ENCODE results near the gene IFI44. TPM values are rescaled to one million over a fixed set of nuclear protein-coding genes. Genes with fewer than 3 reads are reported as not detected.
A peak's percentile ranks its signal among the peaks of the same experiment; 100 is the strongest.

The IFI44 gene
- total RNA-seq, 1 donor from 2014 or later: 14.4 TPM

DNA sequence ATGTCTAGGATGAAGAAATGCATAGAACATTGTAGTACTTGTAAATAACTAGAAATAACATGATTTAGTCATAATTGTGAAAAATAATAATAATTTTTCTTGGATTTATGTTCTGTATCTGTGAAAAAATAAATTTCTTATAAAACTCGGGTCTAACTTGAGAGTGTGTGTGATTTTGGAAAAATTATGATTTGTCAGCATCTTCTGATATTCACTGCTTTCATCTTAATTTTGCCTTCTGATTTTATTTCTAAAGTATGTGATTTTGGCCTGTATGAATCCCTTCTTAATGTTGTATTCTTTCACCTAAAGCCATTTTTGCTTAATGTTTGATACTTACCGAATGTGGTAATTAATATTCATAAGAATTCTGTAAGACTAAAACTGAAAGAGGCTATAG lies 14.3 kb downstream of the IFI44 start:
- Mint-ChIP-seq H3K27me3 (ENCODE audit: low read depth) (no peaks in the 10 kb centered on the region), H3K9me3 (no peaks in the 10 kb centered on the region), H3K4me3 (ENCODE audit: low read depth) (no peak overlapping the region), H3K36me3 (ENCODE audit: low read depth) (peaks cover 43% of the 10 kb centered on the region), H3K27ac (no peak overlapping the region), H3K4me1 (ENCODE audit: low read depth) (peaks cover 2% of the 10 kb centered on the region)
- no peak for DNase-seq (ENCODE audit: low spot score)
- intact Hi-C loops (cut with micrococcal nuclease): loop anchor here (2.0 kb wide), 1 partner anchor 13 kb away; no protein-coding TSS in a partner anchor

DNA sequence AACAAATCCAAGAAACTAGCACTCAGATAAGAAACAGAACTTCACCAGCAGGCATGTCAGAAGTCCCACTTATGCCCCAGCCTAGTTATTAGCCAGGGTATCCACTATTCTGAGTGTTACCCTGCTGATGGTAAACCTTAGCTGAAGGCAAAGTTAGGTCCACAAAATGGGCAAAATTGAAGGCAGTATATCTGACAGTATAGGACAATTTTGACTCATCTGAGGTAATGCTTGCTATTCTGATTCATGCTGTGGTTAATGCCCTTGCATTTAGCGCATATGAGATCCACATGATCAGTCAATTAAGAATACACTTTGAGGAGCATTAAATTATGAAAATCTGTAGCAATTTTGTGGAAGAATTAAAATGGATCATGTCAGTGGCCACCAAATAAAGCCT lies 15.1 kb downstream of the IFI44 start:
- H3K27me3 Mint-ChIP-seq (ENCODE audit: low read depth): no peaks in the 10 kb centered on the region
- no peaks in the 10 kb centered on the region for H3K9me3 Mint-ChIP-seq
- no peak overlapping the region for H3K4me3 Mint-ChIP-seq (ENCODE audit: low read depth)
- intact Hi-C loops (cut with micrococcal nuclease): loop anchor here (2.0 kb wide), 1 partner anchor 14 kb away; no protein-coding TSS in a partner anchor
- DNase-seq (ENCODE audit: low spot score): no peak
- peaks cover 34% of the 10 kb centered on the region for H3K36me3 Mint-ChIP-seq (ENCODE audit: low read depth)
- H3K27ac Mint-ChIP-seq: no peak overlapping the region
- peaks cover 2% of the 10 kb centered on the region for H3K4me1 Mint-ChIP-seq (ENCODE audit: low read depth)

DNA sequence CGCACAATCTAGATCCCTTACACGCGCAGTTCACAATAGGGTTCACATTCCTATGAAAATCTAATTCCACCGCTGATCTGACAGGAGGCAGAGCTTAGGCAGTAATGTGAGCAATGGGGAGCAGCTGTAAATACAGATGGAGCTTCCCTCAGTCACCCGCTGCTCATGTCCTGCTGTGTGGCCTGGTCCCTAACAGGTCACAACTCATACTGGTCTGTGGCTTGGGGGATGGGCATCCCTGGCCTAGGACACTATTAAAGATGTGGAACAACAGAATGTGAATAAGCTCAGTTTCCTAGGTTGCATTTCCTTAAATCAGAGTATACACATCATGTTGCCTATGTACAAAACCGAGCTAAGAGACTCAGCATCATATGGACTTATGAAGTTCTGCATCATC lies 16.2 kb downstream of the IFI44 start:
- no peak overlapping the region for H3K27ac Mint-ChIP-seq
- peaks cover 26% of the 10 kb centered on the region for H3K36me3 Mint-ChIP-seq (ENCODE audit: low read depth)
- H3K4me1 Mint-ChIP-seq (ENCODE audit: low read depth): peaks cover 6% of the 10 kb centered on the region
- H3K9me3 Mint-ChIP-seq: no peaks in the 10 kb centered on the region
- H3K27me3 Mint-ChIP-seq (ENCODE audit: low read depth): no peaks in the 10 kb centered on the region
- intact Hi-C loops (cut with micrococcal nuclease): loop anchor here (2.0 kb wide), 1 partner anchor 15 kb away; no protein-coding TSS in a partner anchor
- no peak overlapping the region for H3K4me3 Mint-ChIP-seq (ENCODE audit: low read depth)
- no peak for DNase-seq (ENCODE audit: low spot score)

DNA sequence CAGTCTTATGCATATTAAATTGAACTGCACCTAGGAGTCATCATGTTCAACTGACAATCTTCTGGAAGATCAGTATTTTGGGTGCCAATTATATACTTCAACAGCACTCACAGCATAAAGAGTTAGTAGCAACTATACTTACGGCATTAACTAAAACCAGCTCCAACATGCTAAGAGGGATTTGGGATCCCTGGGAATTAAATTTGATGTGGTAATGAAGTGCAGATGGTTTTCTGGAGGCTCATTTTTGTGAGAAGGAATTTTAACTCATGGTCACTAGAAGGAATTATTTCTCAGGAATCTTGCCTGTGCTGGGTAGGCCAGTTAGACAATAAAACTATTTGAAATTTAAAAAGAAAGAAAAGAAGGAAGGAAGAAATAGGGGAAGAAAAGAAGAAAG lies 18.3 kb downstream of the IFI44 start:
- intact Hi-C loops (cut with micrococcal nuclease): no loop called here
- no peak for DNase-seq (ENCODE audit: low spot score)
- Mint-ChIP-seq H3K9me3 (no peaks in the 10 kb centered on the region), H3K27ac (no peak overlapping the region), H3K36me3 (ENCODE audit: low read depth) (peaks cover 10% of the 10 kb centered on the region), H3K4me3 (ENCODE audit: low read depth) (no peak overlapping the region), H3K27me3 (ENCODE audit: low read depth) (no peaks in the 10 kb centered on the region), H3K4me1 (ENCODE audit: low read depth) (peaks cover 9% of the 10 kb centered on the region)

DNA sequence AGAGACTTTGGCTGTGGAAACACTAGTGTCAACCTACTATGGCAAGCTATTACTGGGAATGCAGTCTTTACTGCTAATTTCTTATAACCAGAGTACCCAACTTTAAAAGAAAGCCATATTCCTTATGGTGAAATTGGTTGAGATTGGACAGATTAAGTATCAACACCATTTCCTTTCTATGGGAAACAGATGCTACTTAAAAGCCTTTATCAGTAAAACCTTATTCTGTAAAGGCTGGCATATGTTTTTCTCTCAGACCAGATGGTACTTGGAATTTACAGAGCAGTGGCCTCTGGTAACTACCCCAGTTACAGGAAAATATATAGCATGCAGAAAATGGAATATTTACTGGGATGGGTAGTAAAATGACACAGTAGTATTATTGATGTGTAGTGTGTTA lies 18.8 kb downstream of the IFI44 start:
- intact Hi-C loops (cut with micrococcal nuclease): no loop called here
- Mint-ChIP-seq H3K9me3 (no peaks in the 10 kb centered on the region), H3K27ac (no peak overlapping the region)

DNA sequence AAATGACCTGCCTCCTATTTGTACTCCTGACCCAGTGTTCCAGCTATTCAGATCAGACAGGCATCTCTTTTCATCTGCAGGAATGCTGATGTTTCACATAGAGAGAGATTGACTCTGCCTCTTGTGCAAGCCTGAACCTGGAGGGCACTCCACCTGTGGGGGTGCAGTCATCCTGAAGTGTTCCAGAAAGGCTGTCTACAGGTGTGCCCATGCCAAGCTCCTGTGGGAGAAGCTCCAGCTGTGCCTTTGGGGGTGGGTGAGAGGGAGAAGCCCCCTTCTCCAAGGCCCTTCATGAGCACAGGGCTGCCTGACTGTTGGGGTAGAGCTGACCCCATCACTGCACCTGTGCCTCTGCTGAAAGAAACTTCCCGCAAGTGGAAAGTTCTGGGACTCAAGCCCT lies 22.8 kb downstream of the IFI44 start:
- Mint-ChIP-seq H3K4me1 (ENCODE audit: low read depth) (peaks cover 13% of the 10 kb centered on the region), H3K4me3 (ENCODE audit: low read depth) (no peak overlapping the region), H3K27ac (no peak overlapping the region), H3K9me3 (no peaks in the 10 kb centered on the region), H3K27me3 (ENCODE audit: low read depth) (no peaks in the 10 kb centered on the region), H3K36me3 (ENCODE audit: low read depth) (no peaks in the 10 kb centered on the region)
- DNase-seq (ENCODE audit: low spot score): no peak
- intact Hi-C loops (cut with micrococcal nuclease): no loop called here

More for the DNA sequence above, 18.8 kb downstream of the IFI44 start:
- Mint-ChIP-seq H3K4me3 (ENCODE audit: low read depth) (no peak overlapping the region), H3K27me3 (ENCODE audit: low read depth) (no peaks in the 10 kb centered on the region), H3K36me3 (ENCODE audit: low read depth) (peaks cover 5% of the 10 kb centered on the region), H3K4me1 (ENCODE audit: low read depth) (peaks cover 9% of the 10 kb centered on the region)
- DNase-seq (ENCODE audit: low spot score): no peak

DNA sequence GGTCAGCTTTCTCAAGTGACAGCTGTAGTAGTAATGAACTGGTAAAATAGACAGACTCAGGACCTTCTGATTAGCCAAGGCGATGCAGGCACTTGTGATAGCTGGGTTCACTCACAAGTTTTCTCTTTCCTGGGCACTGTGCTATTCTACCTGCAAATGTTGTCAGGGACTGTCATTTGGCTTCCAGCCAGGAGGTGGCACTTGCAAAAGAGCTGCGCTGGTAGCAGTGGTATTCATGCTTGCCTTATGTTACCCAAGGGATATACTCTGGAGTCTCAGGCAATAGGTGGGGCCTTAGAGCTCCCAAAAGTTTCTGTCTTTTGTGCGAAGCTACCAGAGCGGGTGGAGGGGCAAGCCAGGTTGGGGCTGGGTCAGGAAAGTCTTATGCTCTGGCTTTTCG lies 23.5 kb downstream of the IFI44 start:
- no peaks in the 10 kb centered on the region for H3K27me3 Mint-ChIP-seq (ENCODE audit: low read depth)
- H3K27ac Mint-ChIP-seq: no peak overlapping the region
- H3K36me3 Mint-ChIP-seq (ENCODE audit: low read depth): no peaks in the 10 kb centered on the region
- H3K4me1 Mint-ChIP-seq (ENCODE audit: low read depth): peaks cover 20% of the 10 kb centered on the region
- intact Hi-C loops (cut with micrococcal nuclease): no loop called here
- DNase-seq (ENCODE audit: low spot score): no peak
- no peaks in the 10 kb centered on the region for H3K9me3 Mint-ChIP-seq
- H3K4me3 Mint-ChIP-seq (ENCODE audit: low read depth): no peak overlapping the region

DNA sequence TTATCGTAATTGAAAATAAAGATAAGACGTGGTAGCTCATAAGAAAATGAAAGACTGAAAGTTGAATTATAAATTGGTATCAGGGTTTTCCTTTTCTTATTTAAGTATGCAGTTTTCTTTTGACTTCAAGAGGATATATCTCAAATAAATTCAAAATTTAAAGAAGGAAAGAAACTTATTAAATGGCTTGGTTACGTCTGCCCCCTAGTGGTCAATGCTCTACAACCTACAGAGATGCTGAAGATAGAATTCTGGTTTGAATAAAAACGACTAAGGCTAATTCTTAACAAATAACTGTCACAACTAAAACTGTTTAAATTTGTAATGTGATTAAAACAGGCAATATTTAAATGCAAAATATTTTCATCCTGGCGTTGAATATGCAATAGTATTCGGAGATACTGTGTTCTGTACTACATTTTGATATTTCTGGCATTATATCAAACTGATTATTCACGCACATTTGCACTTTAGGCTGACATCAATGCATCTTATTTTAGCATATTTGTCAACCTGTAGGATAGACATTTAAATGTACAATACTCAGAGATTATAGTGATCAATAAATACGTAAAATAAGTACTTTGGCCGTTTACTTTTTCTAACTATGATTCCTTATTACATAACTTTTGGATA lies 26.8 kb downstream of the IFI44 start:
- H3K9me3 Mint-ChIP-seq: peaks cover 3% of the 10 kb centered on the region
- no peaks in the 10 kb centered on the region for H3K36me3 Mint-ChIP-seq (ENCODE audit: low read depth)
- H3K4me3 Mint-ChIP-seq (ENCODE audit: low read depth): no peak overlapping the region
- peaks cover 19% of the 10 kb centered on the region for H3K4me1 Mint-ChIP-seq (ENCODE audit: low read depth)
- no peak for DNase-seq (ENCODE audit: low spot score)
- H3K27me3 Mint-ChIP-seq (ENCODE audit: low read depth): peaks cover 8% of the 10 kb centered on the region
- intact Hi-C loops (cut with micrococcal nuclease): loop anchor here (1.0 to 2.0 kb wide), 3 partner anchors 26 to 546 kb away; no protein-coding TSS in a partner anchor
- H3K27ac Mint-ChIP-seq: no peak overlapping the region

DNA sequence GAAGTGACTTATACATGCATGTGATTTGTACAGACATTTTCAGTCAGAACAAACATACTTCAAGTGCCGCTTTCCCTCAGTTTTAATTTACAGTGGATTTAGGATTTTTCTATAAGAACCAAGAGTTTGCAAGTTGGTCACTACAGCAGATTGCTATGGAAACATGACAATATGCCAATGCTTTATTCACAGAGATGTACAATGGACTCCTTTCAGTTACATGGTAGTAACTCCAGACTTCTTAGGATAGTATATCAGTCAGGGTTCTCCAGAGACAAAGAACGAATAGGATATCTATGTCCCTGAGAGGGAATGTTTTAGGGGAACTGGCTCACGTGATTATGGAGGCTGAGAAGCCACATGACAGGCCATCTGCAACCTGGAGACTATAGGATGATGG lies 27.4 kb downstream of the IFI44 start:
- H3K36me3 Mint-ChIP-seq (ENCODE audit: low read depth): no peaks in the 10 kb centered on the region
- H3K4me1 Mint-ChIP-seq (ENCODE audit: low read depth): peaks cover 17% of the 10 kb centered on the region
- no peak overlapping the region for H3K27ac Mint-ChIP-seq
- H3K27me3 Mint-ChIP-seq (ENCODE audit: low read depth): peaks cover 11% of the 10 kb centered on the region
- H3K4me3 Mint-ChIP-seq (ENCODE audit: low read depth): no peak overlapping the region
- intact Hi-C loops (cut with micrococcal nuclease): loop anchor here (1.0 to 2.0 kb wide), 3 partner anchors 26 to 546 kb away; no protein-coding TSS in a partner anchor
- no peak for DNase-seq (ENCODE audit: low spot score)
- H3K9me3 Mint-ChIP-seq: peaks cover 3% of the 10 kb centered on the region

DNA sequence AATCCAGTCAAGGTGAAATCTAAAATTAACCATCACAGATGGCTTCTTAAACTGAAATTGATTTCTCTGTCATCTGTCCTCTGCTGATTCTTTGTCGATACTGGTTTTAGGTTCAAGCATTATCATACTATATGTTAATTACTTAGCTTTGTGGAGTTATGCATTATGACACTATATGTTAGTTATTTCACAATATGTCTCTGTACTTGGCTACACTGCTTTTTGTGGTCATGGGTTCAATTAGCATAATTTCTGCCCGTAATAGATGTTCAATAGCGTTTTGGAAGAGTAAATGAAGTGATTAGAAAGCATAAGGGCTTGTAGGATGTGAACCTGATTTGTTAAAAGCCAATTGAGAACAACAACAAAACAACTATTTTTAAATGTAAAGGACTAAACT lies 28.2 kb downstream of the IFI44 start:
- intact Hi-C loops (cut with micrococcal nuclease): loop anchor here (2.0 kb wide), 2 partner anchors 27 to 547 kb away; no protein-coding TSS in a partner anchor
- no peak for DNase-seq (ENCODE audit: low spot score)
- H3K4me1 Mint-ChIP-seq (ENCODE audit: low read depth): peaks cover 17% of the 10 kb centered on the region
- no peaks in the 10 kb centered on the region for H3K36me3 Mint-ChIP-seq (ENCODE audit: low read depth)
- H3K27me3 Mint-ChIP-seq (ENCODE audit: low read depth): peaks cover 14% of the 10 kb centered on the region
- H3K9me3 Mint-ChIP-seq: peaks cover 3% of the 10 kb centered on the region
- H3K4me3 Mint-ChIP-seq (ENCODE audit: low read depth): no peak overlapping the region
- peak overlapping the region; percentile 54 for H3K27ac Mint-ChIP-seq

DNA sequence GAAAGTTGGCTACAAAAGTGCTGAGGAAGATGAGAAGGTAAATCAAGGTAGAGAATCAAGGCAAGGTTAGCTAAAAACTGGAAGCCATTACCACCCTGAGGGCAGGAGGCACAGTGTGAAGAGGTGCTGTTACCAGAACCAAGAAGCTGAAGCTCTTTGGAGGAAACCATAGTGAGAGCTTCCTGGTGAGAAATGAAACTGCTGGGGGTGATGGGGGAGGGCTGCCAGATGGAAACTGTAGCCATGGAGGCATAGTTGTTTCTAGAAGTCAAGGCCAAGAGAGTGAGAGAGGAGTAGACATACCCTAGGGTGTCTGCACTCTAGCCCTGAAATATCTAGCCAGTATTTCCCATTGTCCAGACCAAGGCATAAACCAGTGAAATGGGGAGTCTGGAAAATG lies 28.7 kb downstream of the IFI44 start:
- DNase-seq (ENCODE audit: low spot score): no peak
- H3K9me3 Mint-ChIP-seq: peaks cover 3% of the 10 kb centered on the region
- intact Hi-C loops (cut with micrococcal nuclease): no loop called here
- H3K4me1 Mint-ChIP-seq (ENCODE audit: low read depth): peaks cover 17% of the 10 kb centered on the region
- H3K36me3 Mint-ChIP-seq (ENCODE audit: low read depth): no peaks in the 10 kb centered on the region
- H3K4me3 Mint-ChIP-seq (ENCODE audit: low read depth): peak overlapping the region; percentile 7
- peaks cover 18% of the 10 kb centered on the region for H3K27me3 Mint-ChIP-seq (ENCODE audit: low read depth)
- peak overlapping the region; percentile 54 for H3K27ac Mint-ChIP-seq

DNA sequence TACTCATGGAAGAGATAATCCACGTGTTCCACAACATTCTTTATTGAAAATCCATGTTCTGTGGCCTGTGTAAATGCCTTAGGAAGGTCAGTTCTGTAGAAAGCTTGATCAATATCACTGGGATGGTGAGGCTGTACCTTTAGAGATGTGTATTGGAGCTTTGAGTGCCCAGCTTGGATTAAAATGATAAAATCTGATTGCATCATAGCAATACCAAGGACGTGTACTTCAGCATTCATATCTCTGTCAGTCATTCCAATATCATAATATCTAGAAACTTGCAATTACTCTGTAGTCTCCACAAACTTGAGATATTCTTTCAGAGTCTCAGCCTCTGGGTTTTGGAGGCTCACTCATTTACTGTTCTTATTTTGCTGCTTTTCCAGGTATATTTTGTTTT lies 31.6 kb downstream of the IFI44 start:
- Mint-ChIP-seq H3K4me1 (ENCODE audit: low read depth) (peaks cover 17% of the 10 kb centered on the region), H3K27me3 (ENCODE audit: low read depth) (peaks cover 31% of the 10 kb centered on the region), H3K9me3 (peaks cover 3% of the 10 kb centered on the region), H3K27ac (no peak overlapping the region), H3K4me3 (ENCODE audit: low read depth) (no peak overlapping the region), H3K36me3 (ENCODE audit: low read depth) (no peaks in the 10 kb centered on the region)
- intact Hi-C loops (cut with micrococcal nuclease): no loop called here
- DNase-seq (ENCODE audit: low spot score): no peak

DNA sequence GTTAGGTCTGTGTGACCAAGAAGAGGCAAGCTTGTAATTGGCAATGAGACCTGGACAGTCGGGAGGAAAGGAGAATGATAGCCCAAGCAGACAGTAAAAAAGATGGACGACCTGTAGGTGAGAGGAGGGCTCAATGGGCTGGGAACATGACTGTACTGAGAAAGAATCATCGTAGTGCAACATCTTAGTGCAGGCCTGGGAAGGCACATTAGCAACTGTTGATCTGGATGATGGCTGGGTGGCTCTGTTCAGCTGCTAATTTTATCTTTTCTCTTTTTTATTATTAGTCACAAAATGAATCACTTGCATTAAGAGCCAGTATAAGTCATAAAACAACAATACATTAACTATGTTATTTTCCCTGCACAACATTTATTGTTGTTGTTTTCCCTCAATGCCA lies 32.9 kb downstream of the IFI44 start:
- H3K27ac Mint-ChIP-seq: no peak overlapping the region
- H3K36me3 Mint-ChIP-seq (ENCODE audit: low read depth): no peaks in the 10 kb centered on the region
- H3K4me1 Mint-ChIP-seq (ENCODE audit: low read depth): peaks cover 13% of the 10 kb centered on the region
- no peak overlapping the region for H3K4me3 Mint-ChIP-seq (ENCODE audit: low read depth)
- peaks cover 34% of the 10 kb centered on the region for H3K27me3 Mint-ChIP-seq (ENCODE audit: low read depth)
- no peak for DNase-seq (ENCODE audit: low spot score)
- peaks cover 3% of the 10 kb centered on the region for H3K9me3 Mint-ChIP-seq
- intact Hi-C loops (cut with micrococcal nuclease): no loop called here
